GM11168 (cell line): Measurements from ENCODE around the gene PTPRS.

Source experiments
- in situ Hi-C: fragments of 300-500 bp; cut with MboI; formaldehyde crosslinking; loops from one replicate; pipeline ENCODE4 v1.12.0; 2022; ENCODE audit warnings: low sequenced_read_pairs; ENCODE audit not compliant: unreplicated experiment

PTPRS gene

DNA sequence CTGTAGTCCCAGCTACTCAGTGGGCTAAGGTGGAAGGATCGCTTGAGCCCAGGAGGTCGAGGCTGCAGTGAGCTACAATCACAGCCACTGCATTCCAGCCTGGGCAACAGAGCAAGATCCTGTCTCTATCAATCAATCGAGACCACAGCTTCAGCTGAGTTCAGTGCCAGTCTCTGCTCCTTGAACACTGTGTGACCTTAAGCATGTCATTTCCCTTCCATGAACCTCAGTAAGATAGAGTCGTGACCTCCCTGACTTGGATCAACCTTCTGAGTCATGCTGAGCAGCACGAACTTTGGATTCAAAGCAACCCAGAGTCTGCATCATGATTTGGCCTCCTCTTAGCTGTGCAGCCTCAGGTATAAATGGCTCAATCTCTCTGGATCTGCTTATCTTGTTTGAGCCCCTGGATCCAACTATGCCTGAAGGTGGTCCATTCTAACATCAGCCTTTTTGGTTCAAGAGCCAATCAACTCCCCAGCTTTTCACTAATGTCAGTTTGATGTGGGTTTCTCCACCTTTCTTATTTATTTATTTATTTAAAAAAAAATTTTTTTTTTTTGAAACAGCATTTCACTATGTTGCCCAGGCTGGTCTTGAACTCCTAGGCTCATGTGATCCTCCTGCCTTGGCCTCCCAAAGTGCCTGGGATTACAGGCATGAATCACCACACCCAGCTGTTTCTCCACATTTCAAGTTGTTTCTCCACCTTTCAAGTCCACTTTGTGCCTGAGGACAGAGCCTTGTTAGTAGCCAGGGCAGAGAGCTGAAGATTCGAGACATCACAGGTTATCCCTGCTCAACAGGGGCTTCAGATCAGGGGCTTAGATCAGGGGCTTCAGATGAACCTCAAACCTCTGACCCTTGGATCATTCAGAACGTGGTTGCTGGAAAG is 26.4 kb downstream of the PTPRS start:
- in situ Hi-C loops, result no loop called here

DNA sequence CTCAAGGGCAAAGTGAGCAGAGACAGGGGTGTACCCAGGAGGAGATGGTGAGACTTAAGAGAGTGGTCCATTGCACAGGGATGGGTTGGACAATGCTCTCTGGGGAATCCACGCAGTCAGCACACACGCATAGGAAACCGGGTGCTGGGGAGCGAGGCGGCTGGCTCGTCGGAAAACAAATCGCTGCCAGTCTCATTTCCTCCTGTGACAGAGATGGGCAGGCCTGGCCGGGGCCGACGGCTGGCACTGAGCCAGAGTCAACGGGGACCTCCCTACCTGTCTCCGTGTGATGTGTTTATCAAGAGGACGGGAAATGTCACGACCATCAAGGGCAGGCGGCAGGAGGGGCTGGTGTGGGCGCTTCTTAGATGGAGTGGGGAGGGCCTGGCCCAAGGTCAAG is 27.3 kb downstream of the PTPRS start:
- in situ Hi-C loops, result no loop called here

DNA sequence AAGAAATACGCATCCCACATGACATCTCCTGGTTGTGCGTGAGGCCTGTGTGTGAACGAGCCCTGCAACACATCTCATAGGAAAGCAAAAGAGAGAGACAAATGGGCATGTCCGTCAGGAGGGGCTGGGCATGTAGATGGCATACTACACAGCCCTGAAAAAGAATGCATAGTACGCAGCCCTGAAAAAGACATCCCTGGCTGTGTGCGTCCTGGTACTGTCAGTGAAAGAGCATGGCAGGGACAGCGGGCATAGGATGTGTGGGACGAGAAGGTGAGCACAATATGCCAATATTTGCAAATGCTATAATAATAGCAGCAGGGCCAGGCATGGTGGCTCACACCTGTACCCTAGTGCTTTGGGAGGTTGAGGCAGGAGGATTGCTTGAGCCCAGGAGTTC is 28.6 kb downstream of the PTPRS start:
- in situ Hi-C loops, result no loop called here

DNA sequence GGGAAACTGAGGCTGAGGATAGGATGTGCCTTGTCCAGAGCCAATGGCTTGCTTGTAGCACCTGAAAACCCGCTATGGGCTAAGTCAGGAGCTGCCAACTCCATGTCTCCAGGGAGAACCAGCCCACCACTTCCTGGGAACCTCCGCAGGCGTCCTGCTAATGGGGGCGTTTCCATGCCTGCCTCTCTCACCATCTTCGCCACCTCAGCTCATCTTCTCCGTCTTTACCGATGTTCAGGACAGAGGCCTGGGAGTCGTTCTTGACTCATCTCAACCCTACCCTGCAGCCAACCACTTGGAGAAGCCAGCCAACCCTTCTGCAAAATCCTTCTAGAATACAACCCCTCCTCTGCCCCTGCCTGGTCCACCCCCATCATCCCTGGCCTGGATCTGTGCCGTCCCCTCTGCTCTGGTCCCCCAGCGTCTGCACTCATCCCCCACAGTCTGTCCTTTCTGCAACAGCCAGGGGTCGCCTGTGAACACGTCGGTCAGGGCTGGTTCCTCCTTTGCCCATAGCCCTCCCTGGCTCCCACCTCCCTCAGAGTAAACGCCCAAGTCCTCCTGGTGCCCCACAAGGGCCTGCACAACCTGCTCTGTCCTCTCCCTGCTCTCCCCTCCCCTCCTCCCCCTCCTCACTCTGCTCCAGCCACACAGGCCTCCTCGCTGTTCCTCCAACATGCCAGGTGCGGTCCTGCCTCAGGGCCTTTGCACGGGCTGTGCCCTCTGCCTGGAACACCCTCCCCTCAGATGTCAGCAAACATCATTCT is 31.0 kb downstream of the PTPRS start:
- in situ Hi-C loops, result no loop called here

DNA sequence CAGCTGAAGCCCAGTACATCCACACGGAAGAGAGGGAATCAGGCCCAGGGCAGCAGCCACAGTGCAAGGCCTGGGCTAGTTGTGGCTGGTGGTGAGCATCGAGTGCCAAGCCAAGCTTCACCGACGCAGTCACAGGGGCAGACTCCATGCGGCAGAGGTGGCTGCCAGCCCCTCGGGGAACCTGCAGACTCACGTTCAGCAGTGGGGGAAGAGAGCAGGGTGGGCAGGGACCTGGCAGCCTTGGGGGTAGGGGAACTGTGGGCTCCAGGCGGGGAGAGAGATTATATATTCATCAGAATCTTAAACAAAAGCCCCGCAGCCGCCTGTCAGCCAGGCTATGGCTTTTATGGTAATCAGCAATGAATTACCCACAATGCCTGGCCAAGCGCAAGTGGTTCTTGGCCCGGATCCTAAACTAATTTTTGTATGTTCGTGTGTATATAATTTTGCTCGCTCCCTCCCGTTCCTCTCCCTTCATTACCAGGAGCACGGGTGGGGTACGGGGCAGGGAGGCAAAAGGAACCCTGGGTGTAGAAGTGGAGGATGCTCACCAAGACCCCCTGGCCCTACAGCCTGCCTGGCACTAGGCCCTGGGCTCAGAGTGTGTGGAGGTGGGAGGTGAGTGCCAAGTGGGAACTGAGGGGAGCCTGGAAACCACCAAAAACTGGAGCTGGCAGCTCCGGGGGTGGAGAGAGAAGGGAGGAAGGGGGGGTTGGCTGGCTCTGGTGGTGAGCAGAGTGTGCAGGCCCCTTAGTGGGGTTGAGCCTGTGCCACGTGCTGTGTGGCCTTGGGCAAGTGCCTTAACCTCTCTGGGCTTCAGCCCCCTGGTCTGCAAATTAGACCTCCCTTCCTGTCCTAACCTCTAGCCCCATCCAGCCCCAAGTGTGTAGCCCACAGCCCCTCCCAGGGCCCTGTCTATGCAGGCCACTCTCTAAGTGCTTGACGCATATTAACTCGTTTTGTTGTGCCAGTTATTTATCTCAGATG is 31.9 kb downstream of the PTPRS start:
- in situ Hi-C loops, result no loop called here

DNA sequence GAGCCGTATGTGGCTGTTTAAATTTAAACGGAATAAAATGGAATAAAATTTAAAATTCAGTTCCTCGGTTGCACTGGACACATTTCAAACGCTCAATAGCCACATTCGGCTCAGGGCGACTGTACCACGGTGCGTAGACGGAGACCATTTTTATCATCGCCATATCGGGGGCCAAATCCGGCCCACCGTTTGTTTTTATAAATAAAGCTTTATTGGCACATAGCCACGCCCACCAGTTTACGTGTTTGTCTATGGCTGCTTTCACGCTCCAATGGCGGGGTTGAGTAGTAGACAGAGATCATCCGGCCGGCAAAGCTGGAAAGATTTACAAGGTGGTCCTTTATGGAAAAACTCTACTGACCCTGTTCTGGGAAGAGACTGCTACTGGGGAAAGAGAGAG is 33.0 kb downstream of the PTPRS start:
- in situ Hi-C loops, result no loop called here

DNA sequence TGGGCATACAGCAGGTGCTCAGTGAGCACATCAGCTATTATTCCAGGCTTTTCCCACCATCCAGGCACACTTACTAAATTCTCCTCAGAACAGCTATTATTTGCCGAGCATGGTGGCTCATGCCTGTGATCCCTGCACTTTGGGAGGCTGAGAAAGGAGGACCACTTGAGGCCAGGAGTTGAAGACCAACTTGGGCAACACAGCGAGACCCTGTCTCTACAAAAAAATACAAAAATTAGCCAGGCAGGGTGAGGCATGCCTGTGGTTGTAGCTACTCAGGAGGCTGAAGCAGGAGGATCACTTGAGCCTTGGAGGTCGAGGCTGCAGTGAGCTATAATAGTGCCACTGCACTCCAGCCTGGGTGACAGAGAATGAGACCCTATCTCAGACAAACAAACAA is 35.4 kb downstream of the PTPRS start:
- in situ Hi-C loops, result no loop called here

DNA sequence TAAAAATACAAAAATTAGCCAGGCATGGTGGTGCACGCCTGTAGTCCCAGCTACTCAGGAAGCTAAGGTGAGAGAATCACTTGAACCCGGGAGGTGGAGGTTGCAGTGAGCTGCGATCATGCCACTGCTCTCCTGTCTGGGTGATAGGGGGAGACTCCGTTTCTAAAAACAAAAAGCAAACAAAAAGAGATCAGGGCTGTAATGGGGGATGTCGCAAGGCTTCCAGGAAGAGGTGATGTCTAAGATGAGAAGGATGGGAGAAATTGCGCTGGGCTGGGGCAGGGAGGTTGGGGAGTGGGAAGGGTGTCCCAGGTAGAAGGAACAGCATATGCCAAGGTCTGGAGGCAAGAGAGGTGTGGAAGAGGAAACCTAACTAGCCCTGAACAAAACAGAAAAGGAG is 36.1 kb downstream of the PTPRS start:
- in situ Hi-C loops, result no loop called here

DNA sequence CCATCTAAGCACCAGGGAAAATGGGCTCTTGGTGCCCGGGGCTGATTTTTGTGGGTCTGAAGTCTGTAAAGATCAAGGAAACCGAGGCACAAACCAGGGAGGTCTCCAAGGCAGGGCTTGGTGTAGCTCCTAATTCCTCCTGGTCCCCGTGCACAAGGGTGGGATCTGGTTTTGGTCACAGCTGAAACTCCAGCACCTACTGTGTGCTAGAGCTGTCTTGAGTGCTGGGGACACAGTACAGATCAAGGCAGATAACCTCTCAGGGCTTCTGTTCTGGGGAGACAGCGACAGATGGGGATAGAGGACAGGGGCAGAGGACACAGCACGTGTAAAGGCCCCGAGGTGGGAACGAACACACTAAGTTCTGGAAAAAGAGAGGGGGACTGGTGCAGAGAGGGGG is 37.4 kb downstream of the PTPRS start:
- in situ Hi-C loops, result no loop called here

DNA sequence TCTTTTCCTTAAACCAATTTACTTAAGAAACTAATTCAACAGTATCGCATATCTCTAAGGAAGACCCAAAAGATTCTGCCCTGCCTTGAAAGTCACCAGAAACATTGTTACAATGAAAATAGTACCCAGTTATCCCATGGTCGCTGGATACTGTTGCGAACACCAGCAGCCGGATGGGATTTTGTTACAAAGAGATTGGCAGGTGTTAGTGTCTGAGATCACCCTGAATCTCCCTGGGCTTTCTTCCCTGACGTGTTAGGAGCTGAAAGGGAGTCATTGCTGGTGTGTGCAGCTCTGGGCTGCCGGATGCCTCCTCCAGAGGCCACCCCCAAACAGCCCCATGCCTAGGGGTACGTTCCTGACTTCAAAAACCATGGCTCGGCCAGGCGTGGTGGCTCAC is 38.2 kb downstream of the PTPRS start:
- in situ Hi-C loops, result no loop called here

DNA sequence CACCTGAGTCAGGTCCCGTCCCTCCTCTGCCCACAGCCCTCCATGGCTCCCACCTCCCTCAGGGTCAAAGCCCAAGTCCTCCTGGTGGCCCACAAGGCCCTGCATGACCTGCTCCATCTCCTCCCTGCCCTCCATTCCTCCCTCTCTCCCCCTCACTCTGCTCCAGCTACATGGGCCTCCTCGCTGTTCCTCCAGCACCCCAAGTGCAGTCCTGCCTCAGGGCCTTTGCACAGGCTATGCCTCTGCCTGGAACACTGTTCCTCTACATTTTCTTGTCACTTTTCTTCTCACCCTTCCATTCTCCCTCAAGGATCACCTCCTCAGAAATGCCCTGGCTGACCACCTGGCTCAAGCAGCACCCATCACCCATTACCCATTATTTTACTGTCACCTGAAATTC is 41.5 kb downstream of the PTPRS start:
- in situ Hi-C loops, result no loop called here

DNA sequence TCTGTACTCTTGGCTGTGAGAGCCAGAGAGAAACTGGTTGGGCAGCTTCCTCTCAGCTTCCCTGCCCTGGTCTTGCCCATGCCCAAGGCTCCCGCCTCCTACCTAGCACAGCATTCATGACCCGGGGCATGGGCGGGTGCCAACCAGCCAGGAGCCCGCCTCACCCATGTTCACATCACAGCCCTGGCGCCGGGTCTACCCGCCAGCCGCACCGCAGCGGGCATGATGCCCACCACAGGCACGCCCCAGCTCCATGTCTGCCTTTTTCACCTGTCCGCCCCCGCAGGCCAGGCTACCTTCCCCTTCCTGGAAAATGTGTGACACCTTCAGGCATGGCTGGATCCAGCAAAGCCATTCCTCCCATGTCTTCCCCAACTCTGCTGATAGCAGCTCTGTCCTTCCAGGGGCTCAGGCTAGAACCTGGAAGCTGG is 42.1 kb downstream of the PTPRS start:
- in situ Hi-C loops, result no loop called here

DNA sequence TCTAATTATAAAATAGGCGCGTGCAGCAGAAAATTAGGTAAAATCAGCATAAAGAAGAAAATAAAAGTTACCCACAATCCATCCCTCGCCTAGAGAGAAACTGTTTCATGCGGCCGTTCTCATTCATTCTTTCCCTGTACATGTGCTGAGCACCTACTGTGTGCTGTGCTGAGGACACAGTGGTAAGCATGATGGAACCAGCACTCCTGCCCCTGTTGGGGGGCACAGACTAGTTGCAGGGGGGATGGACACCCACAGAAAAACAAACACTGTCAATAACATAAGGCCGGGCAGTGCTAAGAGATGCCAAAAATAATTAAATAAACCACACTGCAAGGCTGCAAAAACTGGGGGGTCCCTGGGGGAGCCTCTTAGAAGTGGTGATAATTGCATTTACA is 43.3 kb downstream of the PTPRS start:
- in situ Hi-C loops, result no loop called here

DNA sequence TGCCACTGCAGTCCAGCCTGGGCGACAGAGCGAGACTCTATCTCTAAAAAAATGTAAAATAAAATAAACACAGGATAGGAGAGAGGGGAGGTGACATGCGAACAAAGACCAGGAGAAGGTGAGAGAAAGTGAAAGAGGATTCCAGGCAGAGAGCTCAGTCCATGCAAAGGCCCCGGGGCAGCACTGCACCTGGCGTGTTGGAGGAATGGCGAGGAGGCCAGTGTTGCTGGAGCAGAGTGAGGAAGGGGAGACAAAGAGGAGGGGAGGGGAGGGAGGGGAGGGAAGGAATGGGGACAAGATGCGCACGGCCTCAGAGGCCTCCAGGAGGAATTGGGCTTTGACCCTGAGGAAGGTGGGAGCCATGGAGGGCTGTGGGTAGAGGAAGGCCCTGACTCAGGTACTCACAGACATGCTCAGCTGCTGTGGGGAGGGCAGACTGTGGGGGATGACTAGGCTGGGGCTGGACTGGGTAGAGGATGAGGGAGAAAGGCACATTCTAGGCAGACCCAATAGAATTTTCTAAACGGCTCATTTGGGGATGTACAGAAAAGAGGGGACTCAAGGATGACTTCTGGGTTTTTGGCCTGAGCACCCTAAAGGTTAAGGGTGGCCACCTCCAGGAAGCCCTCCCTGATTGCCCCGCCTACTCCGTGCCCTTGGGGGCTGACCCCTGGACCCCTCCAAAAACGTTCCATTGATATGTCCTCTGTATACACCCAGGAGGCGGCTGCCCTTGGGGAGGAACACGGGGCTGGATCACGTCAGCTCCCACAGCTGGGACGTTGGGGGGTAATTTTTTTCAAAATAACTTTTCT is 43.9 kb downstream of the PTPRS start:
- in situ Hi-C loops, result no loop called here

DNA sequence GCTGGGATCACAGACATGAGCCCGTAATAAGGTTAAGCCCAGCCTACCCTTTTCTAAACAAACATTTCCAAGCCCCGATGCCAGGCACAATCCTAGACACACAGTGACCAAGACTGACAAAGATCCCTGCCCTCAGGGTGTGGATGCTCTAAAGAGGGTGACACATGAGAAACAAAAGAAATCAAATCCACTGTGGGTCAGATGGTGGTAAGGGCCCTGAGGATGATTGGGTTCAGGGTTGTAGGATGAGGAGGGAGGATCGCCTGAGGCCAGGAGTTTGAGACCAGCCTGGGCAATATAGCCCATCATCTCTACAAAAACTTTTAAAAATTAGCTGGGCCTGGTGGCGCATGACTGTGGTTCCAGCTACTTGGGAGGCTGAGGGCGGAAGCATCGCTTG is 44.6 kb downstream of the PTPRS start:
- in situ Hi-C loops, result no loop called here

DNA sequence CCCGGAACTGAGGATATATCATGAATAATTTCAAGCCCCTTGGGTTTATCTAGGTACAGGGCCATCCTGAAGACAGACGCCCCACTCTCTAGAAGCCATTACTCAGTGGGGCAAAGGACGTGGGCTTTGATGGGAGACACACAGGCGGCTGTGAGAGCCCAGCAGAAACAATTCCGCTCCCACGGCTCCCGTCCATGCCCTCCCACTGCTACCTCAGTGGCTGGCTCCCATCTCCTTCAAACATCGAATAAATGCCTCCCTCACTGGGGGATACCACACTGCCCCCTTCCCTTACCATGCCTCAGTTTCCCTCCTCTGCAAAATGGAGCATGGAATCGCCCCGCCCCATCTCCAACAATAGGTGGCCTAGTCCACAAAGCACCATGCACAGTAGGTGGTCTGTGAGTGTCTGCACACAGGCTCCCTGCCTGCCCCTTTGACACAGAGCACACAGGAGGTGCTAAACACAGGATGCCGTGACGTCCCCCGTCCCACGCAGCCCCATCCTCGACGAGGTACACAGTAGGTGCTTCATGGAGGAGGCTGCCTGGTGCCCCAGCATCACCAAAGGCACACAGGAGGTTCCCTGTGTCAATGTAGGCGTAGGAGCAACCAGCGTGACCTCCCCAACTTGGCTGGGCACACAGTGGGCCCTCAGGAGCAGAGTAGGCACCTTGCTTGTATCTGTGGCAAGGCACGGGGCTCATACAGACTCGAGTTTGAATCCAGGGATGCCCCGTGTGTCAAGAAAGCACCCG is 46.0 kb downstream of the PTPRS start:
- in situ Hi-C loops, result no loop called here

DNA sequence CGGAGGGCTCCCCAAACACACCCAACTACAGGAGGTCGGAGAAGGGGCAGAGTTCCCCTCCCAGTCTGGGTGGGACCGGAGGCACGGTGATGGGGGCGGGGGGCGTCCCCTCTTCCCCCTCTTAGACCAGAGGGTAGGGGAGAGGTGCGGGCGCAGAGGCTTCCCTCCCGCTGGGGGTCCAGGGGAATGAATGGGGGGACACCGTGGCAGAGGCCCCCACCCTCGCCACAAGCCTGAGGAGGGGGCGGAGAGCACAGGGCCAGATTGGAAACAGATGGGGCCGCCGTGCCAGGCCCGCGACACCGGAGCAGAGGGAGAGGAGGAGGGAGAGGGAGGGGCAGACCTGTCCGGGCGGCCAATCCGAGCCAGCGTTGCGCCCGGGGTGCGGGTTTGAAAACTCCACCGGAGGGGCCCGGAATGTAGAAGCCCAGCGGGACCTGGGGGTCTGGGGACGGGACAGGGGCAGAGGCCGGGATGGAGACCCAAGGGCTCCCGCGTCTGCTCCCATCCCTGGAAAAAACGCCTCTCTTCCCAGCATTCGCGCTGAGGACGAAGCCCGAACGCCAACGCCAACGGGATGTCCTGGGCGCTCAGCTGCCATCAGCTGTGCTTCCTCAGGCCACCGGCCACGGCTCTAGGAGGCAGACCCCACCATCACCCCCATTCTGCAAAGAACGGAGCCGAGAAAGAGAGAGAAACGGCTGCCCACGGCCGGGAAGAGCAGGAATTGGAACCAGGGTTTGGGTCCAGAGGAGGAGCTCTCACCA is 46.8 kb downstream of the PTPRS start:
- in situ Hi-C loops, result no loop called here
